SK-N-MC (cell line): ENCODE results near the gene JUND.

Experiments used
- DNase-seq: peaks from one replicate; pipeline ENCODE4 v3.0.0-alpha.2; 2011; ENCODE audit warnings: low read depth, low spot score
- H3K27ac ChIP-seq: fragments of 200-600 bp; sonication (generic); 2 replicates; pipeline ENCODE4 v1.5.1; 2016; ENCODE audit warnings: mixed run types
- H3K36me3 ChIP-seq: fragments of 200-600 bp; sonication (generic); 2 replicates; pipeline ENCODE4 v1.6.1; 2017; ENCODE audit warnings: antibody characterized with exemption, low read length, mixed read lengths; ENCODE audit not compliant: insufficient read depth
- H3K4me3 ChIP-seq: fragments of 200-600 bp; sonication (generic); 2 replicates; pipeline ENCODE4 v1.5.1; 2016
- H3K9ac ChIP-seq: fragments of 200-600 bp; sonication (generic); 2 replicates; pipeline ENCODE4 v1.8.0; 2017; ENCODE audit warnings: mixed run types, mixed read lengths; ENCODE audit not compliant: insufficient read length
- H3K9me3 ChIP-seq: fragments of 200-600 bp; sonication (generic); 2 replicates; pipeline ENCODE4 v1.6.1; 2017; ENCODE audit warnings: low read depth, mild to moderate bottlenecking, antibody characterized with exemption, low read length, moderate library complexity, mixed read lengths
- EZH2 ChIP-seq: fragments of 200-600 bp; sonication (generic); IDR thresholded peaks from one replicate; pipeline ENCODE4 v1.6.1; 2017; ENCODE audit warnings: antibody characterized with exemption
- FOXP2 ChIP-seq: optimal IDR thresholded peaks from 2 replicates; pipeline ENCODE3; 2011; ENCODE audit warnings: mild to moderate bottlenecking, moderate library complexity; ENCODE audit not compliant: insufficient read depth; ENCODE audit errors: extremely low read length, control extremely low read depth
- POLR2AphosphoS5 ChIP-seq: IDR thresholded peaks from 2 replicates; pipeline ENCODE4 v1.6.1; 2012; ENCODE audit warnings: mild to moderate bottlenecking, low read depth, low read length, borderline replicate concordance

Gene JUND

GRCh38 chr19:18320865-18321733 is 39.7 kb upstream of the JUND start:
- Histone ChIP-seq H3K4me3 (peak overlapping the region; percentile 98), H3K9ac (peak overlapping the region; percentile 99), H3K9me3 (no peaks in the 10 kb centered on the region), H3K27ac (peak overlapping the region; percentile 87), H3K36me3 (no peaks in the 10 kb centered on the region; the same call in 1 of the 2 replicates)
- TF ChIP-seq FOXP2 (no peak), EZH2 (no peak), POLR2AphosphoS5 (no peak)
- DNase-seq: no peak

- Histone ChIP-seq H3K9ac (no peak overlapping the region), H3K4me3 (no peak overlapping the region), H3K36me3 (peaks cover 6% of the 10 kb centered on the region; the same call in 1 of the 2 replicates), H3K9me3 (no peaks in the 10 kb centered on the region), H3K27ac (no peak overlapping the region)
- DNase-seq: no peak
- TF ChIP-seq FOXP2: no peak
- no peak; the same call in 1 of the 2 replicates for TF ChIP-seq POLR2AphosphoS5
- TF ChIP-seq EZH2: no peak
These were observed 38.2 kb upstream of the JUND start for GRCh38 chr19:18319591-18320135.

GRCh38 chr19:18317961-18318800 is 36.8 kb upstream of the JUND start:
- H3K36me3 ChIP-seq: peaks cover 17% of the 10 kb centered on the region; the same call in 1 of the 2 replicates
- H3K9ac ChIP-seq: peak overlapping the region; percentile 59
- H3K27ac ChIP-seq: peak overlapping the region; percentile 89
- DNase-seq: no peak
- TF ChIP-seq EZH2 (no peak), POLR2AphosphoS5 (peak; percentile 22; the same call in 1 of the 2 replicates), FOXP2 (no peak)
- H3K4me3 ChIP-seq: peak overlapping the region; percentile 39
- H3K9me3 ChIP-seq: no peaks in the 10 kb centered on the region

- Histone ChIP-seq H3K9me3 (no peaks in the 10 kb centered on the region), H3K4me3 (no peak overlapping the region), H3K9ac (no peak overlapping the region), H3K27ac (no peak overlapping the region), H3K36me3 (peaks cover 51% of the 10 kb centered on the region)
- no peak for TF ChIP-seq FOXP2
- DNase-seq: no peak
These were observed 32.0 kb upstream of the JUND start for GRCh38 chr19:18313398-18313797.

GRCh38 chr19:18312092-18312534 is 30.7 kb upstream of the JUND start:
- no peak overlapping the region for H3K9ac ChIP-seq
- no peak overlapping the region for H3K27ac ChIP-seq
- no peak overlapping the region for H3K4me3 ChIP-seq
- peaks cover 55% of the 10 kb centered on the region for H3K36me3 ChIP-seq
- DNase-seq: no peak
- TF ChIP-seq POLR2AphosphoS5 (no peak), EZH2 (no peak), FOXP2 (no peak)
- no peaks in the 10 kb centered on the region for H3K9me3 ChIP-seq

GRCh38 chr19:18311502-18312091 is 30.2 kb upstream of the JUND start:
- no peaks in the 10 kb centered on the region for H3K9me3 ChIP-seq
- no peak overlapping the region for H3K9ac ChIP-seq
- H3K36me3 ChIP-seq: peaks cover 55% of the 10 kb centered on the region
- no peak for DNase-seq
- no peak overlapping the region for H3K27ac ChIP-seq
- no peak overlapping the region for H3K4me3 ChIP-seq
- no peak for TF ChIP-seq POLR2AphosphoS5
- no peak for TF ChIP-seq FOXP2
- TF ChIP-seq EZH2: no peak

- Histone ChIP-seq H3K36me3 (peaks cover 55% of the 10 kb centered on the region), H3K9ac (no peak overlapping the region), H3K27ac (no peak overlapping the region), H3K4me3 (no peak overlapping the region), H3K9me3 (no peaks in the 10 kb centered on the region)
- TF ChIP-seq FOXP2 (no peak), POLR2AphosphoS5 (no peak; the same call in 1 of the 2 replicates), EZH2 (no peak)
- DNase-seq: no peak
These were observed 29.5 kb upstream of the JUND start for GRCh38 chr19:18310966-18311365.
